HepG2 (cell line): ENCODE measurements around the gene INO80B. TPM values are rescaled to one million over a fixed set of nuclear protein-coding genes. Genes with fewer than 3 reads are reported as not detected.
A peak's percentile ranks its signal among the peaks of the same experiment; 100 is the strongest.

Experiments used
- ARID2 ChIP-seq: sonication (generic); formaldehyde crosslinking; IDR thresholded peaks from 2 replicates; pipeline ENCODE4 v1.8.1; 2022; ENCODE audit warnings: mild to moderate bottlenecking, missing genetic modification reagents, borderline replicate concordance
- CEBPB ChIP-seq: IDR thresholded peaks from 2 replicates; pipeline ENCODE4 v1.6.1; 2011; ENCODE audit warnings: low read depth, low read length, improper control_type of control experiment, borderline replicate concordance
- CERS6 ChIP-seq: sonication (generic); formaldehyde crosslinking; IDR thresholded peaks from 2 replicates; pipeline ENCODE4 v1.5.0; 2020; ENCODE audit warnings: missing genetic modification reagents
- HMG20A ChIP-seq: IDR thresholded peaks from 2 replicates; pipeline ENCODE4 v1.6.1; 2016; ENCODE audit warnings: borderline replicate concordance
- IKZF5 ChIP-seq: IDR thresholded peaks from 2 replicates; pipeline ENCODE4 v1.6.1; 2018; ENCODE audit warnings: missing genetic modification reagents, mild to moderate bottlenecking, missing compliant biosample characterization
- MYPOP ChIP-seq: sonication (generic); formaldehyde crosslinking; IDR thresholded peaks from 2 replicates; pipeline ENCODE4 v1.8.1; 2023; ENCODE audit warnings: mild to moderate bottlenecking, moderate library complexity, missing genetic modification reagents
- NFATC3 ChIP-seq: sonication (generic); formaldehyde crosslinking; IDR thresholded peaks from 2 replicates; pipeline ENCODE4 v1.5.1; 2020; ENCODE audit warnings: mild to moderate bottlenecking, missing genetic modification reagents
- NR2F6 ChIP-seq, 2 experiments: IDR thresholded peaks; 2 replicates each; pipeline ENCODE4 v1.6.1; 2016; ENCODE audit warnings: antibody characterized with exemption in 1 of 2, mild to moderate bottlenecking in 1 of 2
- RXRA ChIP-seq: sonication (generic); formaldehyde crosslinking; IDR thresholded peaks from 2 replicates; pipeline ENCODE4 v1.5.1; 2020; ENCODE audit warnings: missing genetic modification reagents
- ZBTB7A ChIP-seq: sonication (generic); formaldehyde crosslinking; IDR thresholded peaks from 2 replicates; pipeline ENCODE4 v1.8.0; 2022; ENCODE audit warnings: mild to moderate bottlenecking, missing genetic modification reagents
- ZNF251 ChIP-seq: sonication (generic); formaldehyde crosslinking; IDR thresholded peaks from 2 replicates; pipeline ENCODE4 v1.9.0; 2021; ENCODE audit warnings: mild to moderate bottlenecking, missing genetic modification reagents
- ZNF296 ChIP-seq: sonication (generic); formaldehyde crosslinking; conservative IDR thresholded peaks from 2 replicates; pipeline ENCODE4 v1.5.0; 2020; ENCODE audit warnings: mild to moderate bottlenecking, missing genetic modification reagents
- ZNF317 ChIP-seq: sonication (generic); formaldehyde crosslinking; IDR thresholded peaks from 2 replicates; pipeline ENCODE4 v1.5.0; 2020; ENCODE audit warnings: mild to moderate bottlenecking, missing genetic modification reagents
- ZNF335 ChIP-seq: sonication (generic); formaldehyde crosslinking; IDR thresholded peaks from 2 replicates; pipeline ENCODE4 v1.4.0; 2020; ENCODE audit warnings: missing genetic modification reagents
- ZNF343 ChIP-seq: sonication (generic); formaldehyde crosslinking; IDR thresholded peaks from 2 replicates; pipeline ENCODE4 v1.4.0; 2020; ENCODE audit warnings: mild to moderate bottlenecking, missing genetic modification reagents
- ZNF501 ChIP-seq: sonication (generic); formaldehyde crosslinking; IDR thresholded peaks from 2 replicates; pipeline ENCODE4 v1.5.1; 2020; ENCODE audit warnings: mild to moderate bottlenecking, moderate library complexity, missing genetic modification reagents
- ZNF713 ChIP-seq: sonication (generic); formaldehyde crosslinking; IDR thresholded peaks from 2 replicates; pipeline ENCODE4 v1.4.0; 2020; ENCODE audit warnings: mild to moderate bottlenecking, missing genetic modification reagents
- ZNF747 ChIP-seq: sonication (generic); formaldehyde crosslinking; IDR thresholded peaks from 2 replicates; pipeline ENCODE4 v1.8.1; 2023; ENCODE audit warnings: missing genetic modification reagents, mild to moderate bottlenecking, borderline replicate concordance
- polyA plus RNA-seq, 8 experiments: library from polyadenylated mRNA; depleted of rRNA in 3 of 8; stranded (reverse) in 7 of 8; unstranded in 1 of 8; fragments of >200 nt; fragmentation: Illumina TruSeq in 4 of 8; extraction: Trizol in 4 of 8; gene quantifications; 2 replicates each; pipeline versions ENCODE4 v1.2.1 to v1.2.3, GENCODE V29; 2011 to 2016; ENCODE audit warnings: low read depth in 4 of 8, missing spikeins in 1 of 8, mixed read lengths in 1 of 8; ENCODE audit not compliant: insufficient read depth in 1 of 8
- total RNA-seq, 5 experiments: library from RNA; depleted of rRNA; stranded (reverse); fragments of >200 nt; fragmentation: Illumina TruSeq; extraction: Trizol; gene quantifications; 2 replicates each; pipeline ENCODE4 v1.2.3, GENCODE V29; 2016; ENCODE audit warnings: low read depth in 1 of 5
- TF ChIP-seq, protein P1 (sequence below): sonication (generic); formaldehyde crosslinking; IDR thresholded peaks from 2 replicates; pipeline ENCODE4 v1.5.0; 2020; ENCODE audit warnings: missing genetic modification reagents, mild to moderate bottlenecking, borderline replicate concordance
- TF ChIP-seq, protein P2 (sequence below): sonication (generic); formaldehyde crosslinking; IDR thresholded peaks from 2 replicates; pipeline ENCODE4 v1.5.0; 2020; ENCODE audit warnings: mild to moderate bottlenecking, missing genetic modification reagents, borderline replicate concordance

INO80B gene
- total and polyA plus RNA-seq, 2 of the 13 experiments (the other 11 are each of a cell fraction or from before 2014, with no cell fraction given) = 6.2 to 14.5 TPM

GRCh38 chr2:74497777-74498499 is 43.1 kb downstream of the INO80B start (continued):
- 0 out of 2 replicates have a peak, but pooled peaks have one; percentile 4 for TF ChIP-seq IKZF5 (CRISPR knock-in tag)
- no peak for TF ChIP-seq ZNF713 (CRISPR knock-in tag)
- TF ChIP-seq CERS6 (CRISPR knock-in tag) = no peak
- peak; percentile 64; the same call in 1 of the 2 replicates for TF ChIP-seq ZBTB7A
- 0 out of 2 replicates have a peak, but pooled peaks have one; percentile 85 for TF ChIP-seq NFATC3
- TF ChIP-seq ZNF747 (CRISPR knock-in tag) = 0 out of 2 replicates have a peak, but pooled peaks have one; percentile 43
- TF ChIP-seq MYPOP (CRISPR knock-in tag) = peak; percentile 93
- peak; percentile 20 for TF ChIP-seq ZNF296 (CRISPR knock-in tag)
- no peak for TF ChIP-seq HMG20A (CRISPR knock-in tag)
- TF ChIP-seq ZNF343 = no peak
- 0 out of 2 replicates have a peak, but pooled peaks have one; percentile 28 for TF ChIP-seq ZNF335 (CRISPR knock-in tag)
- peak; percentile 65 for TF ChIP-seq RXRA (CRISPR knock-in tag)
- no peak for TF ChIP-seq ZNF317 (CRISPR knock-in tag)
- peak; percentile 91 for TF ChIP-seq ARID2
- no peak for TF ChIP-seq NR2F6 (IDR thresholded peaks at IDR 0.05)
- TF ChIP-seq NR2F6 (CRISPR knock-in tag; IDR thresholded peaks at IDR 0.05) = 0 out of 2 replicates have a peak, but pooled peaks have one; percentile 17
- peak; percentile 10; the same call in 1 of the 2 replicates for TF ChIP-seq ZNF501 (CRISPR knock-in tag)
- no peak for TF ChIP-seq CEBPB
- TF ChIP-seq, protein P1, sequence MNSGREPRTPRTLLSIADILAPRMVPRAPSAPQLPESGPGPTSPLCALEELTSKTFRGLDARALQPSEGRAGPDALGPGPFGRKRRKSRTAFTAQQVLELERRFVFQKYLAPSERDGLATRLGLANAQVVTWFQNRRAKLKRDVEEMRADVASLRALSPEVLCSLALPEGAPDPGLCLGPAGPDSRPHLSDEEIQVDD = peak; percentile 63; the same call in 1 of the 2 replicates
- TF ChIP-seq, protein P2, sequence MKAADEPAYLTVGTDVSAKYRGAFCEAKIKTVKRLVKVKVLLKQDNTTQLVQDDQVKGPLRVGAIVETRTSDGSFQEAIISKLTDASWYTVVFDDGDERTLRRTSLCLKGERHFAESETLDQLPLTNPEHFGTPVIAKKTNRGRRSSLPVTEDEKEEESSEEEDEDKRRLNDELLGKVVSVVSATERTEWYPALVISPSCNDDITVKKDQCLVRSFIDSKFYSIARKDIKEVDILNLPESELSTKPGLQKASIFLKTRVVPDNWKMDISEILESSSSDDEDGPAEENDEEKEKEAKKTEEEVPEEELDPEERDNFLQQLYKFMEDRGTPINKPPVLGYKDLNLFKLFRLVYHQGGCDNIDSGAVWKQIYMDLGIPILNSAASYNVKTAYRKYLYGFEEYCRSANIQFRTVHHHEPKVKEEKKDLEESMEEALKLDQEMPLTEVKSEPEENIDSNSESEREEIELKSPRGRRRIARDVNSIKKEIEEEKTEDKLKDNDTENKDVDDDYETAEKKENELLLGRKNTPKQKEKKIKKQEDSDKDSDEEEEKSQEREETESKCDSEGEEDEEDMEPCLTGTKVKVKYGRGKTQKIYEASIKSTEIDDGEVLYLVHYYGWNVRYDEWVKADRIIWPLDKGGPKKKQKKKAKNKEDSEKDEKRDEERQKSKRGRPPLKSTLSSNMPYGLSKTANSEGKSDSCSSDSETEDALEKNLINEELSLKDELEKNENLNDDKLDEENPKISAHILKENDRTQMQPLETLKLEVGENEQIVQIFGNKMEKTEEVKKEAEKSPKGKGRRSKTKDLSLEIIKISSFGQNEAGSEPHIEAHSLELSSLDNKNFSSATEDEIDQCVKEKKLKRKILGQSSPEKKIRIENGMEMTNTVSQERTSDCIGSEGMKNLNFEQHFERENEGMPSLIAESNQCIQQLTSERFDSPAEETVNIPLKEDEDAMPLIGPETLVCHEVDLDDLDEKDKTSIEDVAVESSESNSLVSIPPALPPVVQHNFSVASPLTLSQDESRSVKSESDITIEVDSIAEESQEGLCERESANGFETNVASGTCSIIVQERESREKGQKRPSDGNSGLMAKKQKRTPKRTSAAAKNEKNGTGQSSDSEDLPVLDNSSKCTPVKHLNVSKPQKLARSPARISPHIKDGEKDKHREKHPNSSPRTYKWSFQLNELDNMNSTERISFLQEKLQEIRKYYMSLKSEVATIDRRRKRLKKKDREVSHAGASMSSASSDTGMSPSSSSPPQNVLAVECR (CRISPR knock-in tag) = peak; percentile 65
- TF ChIP-seq ZNF251 (CRISPR knock-in tag) = peak; percentile 79; the same call in 1 of the 2 replicates
